Superior temporal gyrus (tissue), 1 donor: Measurements from ENCODE around the gene KAT2B.

Source experiments
- DNase-seq: peaks from one replicate; pipeline ENCODE4 v3.0.0-alpha.2; 2016; ENCODE audit errors: extremely low spot score

Gene KAT2B

DNA sequence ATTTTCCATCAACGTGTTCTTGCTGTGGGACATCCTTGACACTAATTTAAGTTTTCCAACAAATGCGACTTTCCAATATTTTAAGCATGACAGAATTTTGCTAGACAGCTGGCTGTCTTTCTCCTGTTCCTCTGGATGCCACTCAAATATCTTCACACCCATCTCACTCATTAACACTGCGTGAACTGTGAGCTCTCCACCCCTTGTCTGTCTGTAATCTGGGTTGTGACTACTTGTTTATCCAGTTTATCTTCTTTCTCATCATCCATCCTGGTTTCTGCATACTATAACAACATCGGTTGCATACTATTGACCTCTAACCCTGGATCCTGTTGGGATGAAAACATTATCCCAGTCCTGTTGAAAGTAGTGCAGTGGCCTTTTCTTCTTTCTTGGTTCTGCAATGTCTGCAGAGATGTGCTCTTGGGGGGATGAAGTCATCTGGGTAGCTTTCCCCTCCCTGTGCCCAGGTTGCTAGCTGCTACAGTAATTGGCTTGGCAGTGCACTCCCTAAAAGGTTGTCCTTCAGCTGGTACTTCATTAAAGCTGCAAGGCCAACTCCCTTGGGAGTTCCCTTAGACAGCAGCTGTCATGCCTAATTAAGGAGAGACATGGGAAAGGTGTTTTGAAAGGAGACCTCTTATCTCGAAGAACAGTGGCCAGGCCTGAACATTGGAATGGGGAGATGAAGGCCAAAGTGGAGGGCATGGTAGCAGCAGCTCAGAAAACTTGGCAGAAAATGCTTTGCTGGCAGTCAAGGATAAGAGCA, 24.7 kb downstream of the KAT2B start:
- DNase-seq, result no peak

DNA sequence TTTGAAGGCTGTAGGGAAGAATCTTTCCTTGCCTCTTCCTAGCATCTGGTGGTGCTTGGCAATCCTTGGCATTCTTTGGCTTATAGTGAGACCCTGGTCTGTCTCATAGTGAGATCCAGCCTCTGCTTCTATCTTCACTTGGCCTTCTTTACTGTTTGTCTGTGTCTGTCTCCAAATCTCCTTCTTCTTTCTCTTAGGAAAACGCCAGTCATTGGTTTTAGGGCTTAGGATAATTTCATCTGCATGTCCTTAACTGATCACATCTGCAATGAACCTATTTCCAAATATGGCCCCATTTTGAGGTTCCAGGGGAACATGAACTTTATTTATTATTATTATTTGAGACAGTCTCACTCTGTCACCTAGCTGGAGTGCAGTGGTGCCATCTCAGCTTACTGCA, 25.8 kb downstream of the KAT2B start:
- DNase-seq, result no peak

DNA sequence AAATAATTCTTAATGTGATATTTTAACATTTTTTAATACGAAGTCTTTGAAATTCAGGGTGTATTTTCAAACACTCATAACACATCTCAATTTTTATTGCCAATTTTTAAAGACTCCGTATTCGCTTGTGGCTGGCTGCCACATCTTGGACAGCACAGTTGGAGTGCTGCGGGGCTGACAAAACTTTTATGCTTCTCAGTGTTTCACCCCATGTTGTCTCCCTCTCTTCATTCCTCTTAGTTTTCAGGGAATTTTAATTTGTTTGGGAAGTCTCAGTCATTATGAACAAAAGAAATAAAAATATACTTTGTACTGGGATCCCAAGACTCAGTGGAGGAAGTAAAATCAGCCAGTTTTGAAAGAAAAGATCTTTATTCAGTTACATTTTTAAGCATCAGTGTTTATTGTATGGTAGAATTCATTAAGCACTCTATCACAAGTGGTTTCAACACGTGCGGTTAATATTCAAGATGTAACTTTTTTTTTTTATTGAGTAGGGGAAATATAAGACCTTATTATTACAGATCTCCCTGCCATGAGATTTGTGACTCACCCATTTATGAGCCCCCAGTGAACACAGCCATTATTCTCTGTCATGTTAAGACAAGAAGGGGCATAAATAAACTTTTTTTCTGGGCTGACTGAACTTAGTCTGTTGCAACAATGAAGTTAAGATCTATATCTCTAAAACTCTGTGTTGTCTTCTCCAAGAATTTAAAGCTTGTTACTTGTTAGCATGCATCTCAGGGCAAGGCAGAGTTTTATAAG, 26.8 kb downstream of the KAT2B start:
- peak; percentile 24 for DNase-seq

DNA sequence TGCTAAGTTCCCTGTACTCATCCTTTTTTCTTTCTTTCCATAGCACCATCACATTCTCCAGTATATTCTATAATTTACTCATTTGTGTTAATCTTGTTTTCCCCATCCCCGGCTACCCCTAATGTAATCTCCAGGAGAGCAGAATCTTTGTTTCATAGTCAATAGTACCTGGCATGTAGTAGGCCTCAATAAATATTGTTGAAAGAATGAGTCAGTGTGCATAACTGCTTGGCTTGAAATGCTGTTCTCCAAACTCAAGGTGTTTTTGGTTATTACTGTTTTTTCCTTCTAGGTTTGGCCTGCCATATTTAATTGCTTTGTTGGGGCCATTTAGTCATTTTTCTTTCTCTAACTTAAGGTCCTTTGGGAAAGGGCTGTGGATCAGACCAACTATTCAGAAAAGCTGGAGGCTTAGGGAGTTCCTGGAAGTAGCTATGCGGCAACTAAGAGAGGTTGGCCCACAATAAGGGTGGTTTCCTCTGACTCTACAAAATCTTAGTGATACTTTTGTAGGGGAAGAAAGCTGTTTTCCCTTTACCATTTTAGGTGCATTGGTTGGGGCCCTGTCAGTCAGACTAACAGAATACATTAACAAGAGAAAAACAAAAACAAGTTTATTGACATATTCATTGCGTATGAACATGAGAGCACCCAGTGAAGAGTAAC, 28.4 kb downstream of the KAT2B start:
- no peak for DNase-seq

GRCh38 chr3:20069178-20069532, 28.9 kb downstream of the KAT2B start:
- no peak for DNase-seq

DNA sequence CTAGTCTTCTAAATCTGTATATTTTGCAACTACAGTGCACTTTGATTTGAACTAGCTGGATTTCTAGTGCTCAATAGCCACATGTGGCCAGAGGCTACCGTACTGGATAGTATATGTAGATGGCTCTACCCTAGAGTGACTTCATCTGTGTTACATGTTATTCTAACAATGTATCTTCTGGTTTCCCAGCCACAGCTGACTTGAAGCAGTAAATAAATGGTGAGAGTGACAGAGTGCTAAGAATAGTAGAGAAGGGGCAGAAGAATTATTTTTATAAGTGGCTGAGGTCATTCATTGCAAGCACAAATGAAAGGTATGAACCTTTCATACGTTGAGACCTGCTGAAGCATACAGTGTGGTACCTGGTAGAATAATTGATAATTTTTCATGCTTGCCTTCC, 30.9 kb downstream of the KAT2B start:
- no peak for DNase-seq

GRCh38 chr3:20072422-20072821, 32.2 kb downstream of the KAT2B start:
- DNase-seq, result peak; percentile 89

DNA sequence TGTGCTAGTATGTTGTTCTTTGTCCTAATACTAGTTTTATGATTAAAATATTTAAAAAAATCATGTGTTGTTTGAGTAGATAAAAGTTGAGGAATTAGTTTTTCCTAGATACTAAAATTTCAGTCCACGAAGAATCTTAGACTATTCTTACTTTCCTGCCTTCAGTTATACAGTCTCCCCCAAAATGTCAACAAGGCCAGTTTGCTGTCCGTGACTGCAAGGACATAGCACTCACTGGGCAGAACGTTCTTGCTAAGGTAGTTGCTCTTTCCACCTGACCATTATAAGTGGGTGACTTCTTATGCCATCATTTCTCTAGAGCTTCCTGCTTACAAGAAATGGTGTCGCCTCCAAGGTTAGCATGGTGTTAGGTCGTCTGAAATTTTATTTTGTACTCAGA, 32.8 kb downstream of the KAT2B start:
- DNase-seq, result peak; percentile 51

- no peak for DNase-seq
These were observed 33.4 kb downstream of the KAT2B start for GRCh38 chr3:20073683-20074082.

GRCh38 chr3:20074226-20075063, 34.2 kb downstream of the KAT2B start:
- DNase-seq, result peak; percentile 59

DNA sequence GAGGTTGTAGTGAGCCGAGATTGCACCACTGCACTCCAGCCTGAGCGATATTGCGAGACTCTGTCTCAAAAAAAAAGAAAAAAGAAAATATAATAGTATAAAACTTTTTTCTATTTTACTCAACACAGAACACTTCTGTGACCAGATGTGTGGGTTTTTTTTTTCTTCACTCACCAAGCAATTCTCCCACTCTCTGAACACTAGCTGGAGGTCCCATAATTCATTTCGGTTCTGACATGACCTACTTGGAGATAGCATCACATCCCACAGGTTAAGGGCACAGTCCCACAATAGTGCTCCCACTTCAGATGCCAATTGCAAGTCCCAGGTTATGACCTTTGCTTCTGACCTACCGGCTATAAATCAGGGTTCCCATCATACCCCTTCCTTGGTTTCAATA, 35.0 kb downstream of the KAT2B start:
- no peak for DNase-seq

GRCh38 chr3:20076296-20076997, 36.2 kb downstream of the KAT2B start:
- peak; percentile 25 for DNase-seq

DNA sequence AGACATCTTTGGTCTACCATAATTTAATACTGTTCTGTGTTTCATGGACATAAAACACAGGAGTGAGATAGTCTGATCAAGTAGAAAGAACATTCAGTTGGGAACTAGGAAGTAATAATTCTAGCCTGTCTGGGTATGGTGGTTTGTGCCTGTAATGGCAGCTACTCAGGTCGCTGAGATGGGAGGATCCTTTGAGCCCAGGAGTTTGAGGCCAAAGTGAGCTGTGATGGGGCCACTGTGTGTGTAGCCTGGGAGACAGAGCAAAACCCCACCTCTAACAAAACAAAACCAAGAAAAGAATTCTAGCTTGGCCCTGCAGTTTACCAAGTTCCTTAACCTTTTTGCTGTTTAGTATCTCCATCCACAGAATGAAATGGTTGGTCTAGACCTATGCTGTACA, 36.8 kb downstream of the KAT2B start:
- DNase-seq, result no peak

DNA sequence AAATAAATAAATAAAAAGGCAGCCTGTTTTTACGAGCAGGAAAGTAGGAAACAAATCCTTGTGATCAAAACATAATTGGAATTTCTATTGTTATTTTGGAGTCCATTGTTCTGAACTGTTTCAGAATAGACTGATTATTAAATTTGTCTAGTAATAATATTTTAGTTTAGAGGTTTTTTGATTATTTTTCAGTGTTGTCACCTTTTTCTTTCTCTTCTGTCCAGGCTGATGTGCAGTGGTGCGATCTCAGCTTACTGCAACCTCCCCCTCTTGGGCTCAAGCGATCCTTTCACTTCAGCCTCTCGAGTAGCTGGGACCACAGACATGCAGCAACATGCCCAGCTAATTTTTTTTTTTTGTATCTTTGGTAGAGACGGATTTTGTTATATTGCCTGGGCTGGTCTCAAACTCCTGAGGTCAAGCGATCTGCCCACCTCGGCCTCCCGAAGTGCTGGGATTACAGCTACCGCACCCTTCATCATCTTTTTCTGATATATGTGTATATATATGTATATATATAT, 38.0 kb downstream of the KAT2B start:
- peak; percentile 24 for DNase-seq

DNA sequence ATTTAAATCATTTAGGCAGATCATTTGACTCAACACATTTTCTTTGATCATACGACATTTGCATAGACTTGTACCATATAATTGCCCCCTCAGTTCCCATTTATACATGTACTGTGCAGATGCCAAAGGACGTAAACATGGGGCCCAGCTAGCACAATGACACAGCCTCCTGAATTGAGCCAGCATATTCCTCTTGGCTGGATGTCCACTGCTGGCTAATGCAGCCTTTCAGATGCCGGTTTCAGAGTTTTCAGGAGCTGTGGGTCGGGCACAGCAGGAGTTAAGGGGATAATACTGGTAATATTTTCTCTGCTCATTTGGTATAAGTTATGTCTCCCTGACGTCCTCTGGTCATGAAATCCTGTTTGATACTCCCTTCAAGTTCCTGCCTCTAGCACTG, 39.4 kb downstream of the KAT2B start:
- peak; percentile 71 for DNase-seq

GRCh38 chr3:20080956-20081554, 40.8 kb downstream of the KAT2B start:
- peak; percentile 70 for DNase-seq

GRCh38 chr3:20083253-20083652, 43.0 kb downstream of the KAT2B start:
- DNase-seq, result no peak

GRCh38 chr3:20083953-20084352, 43.7 kb downstream of the KAT2B start:
- DNase-seq, result no peak

- no peak for DNase-seq
These were observed 51.2 kb downstream of the KAT2B start for GRCh38 chr3:20091331-20092047.

DNA sequence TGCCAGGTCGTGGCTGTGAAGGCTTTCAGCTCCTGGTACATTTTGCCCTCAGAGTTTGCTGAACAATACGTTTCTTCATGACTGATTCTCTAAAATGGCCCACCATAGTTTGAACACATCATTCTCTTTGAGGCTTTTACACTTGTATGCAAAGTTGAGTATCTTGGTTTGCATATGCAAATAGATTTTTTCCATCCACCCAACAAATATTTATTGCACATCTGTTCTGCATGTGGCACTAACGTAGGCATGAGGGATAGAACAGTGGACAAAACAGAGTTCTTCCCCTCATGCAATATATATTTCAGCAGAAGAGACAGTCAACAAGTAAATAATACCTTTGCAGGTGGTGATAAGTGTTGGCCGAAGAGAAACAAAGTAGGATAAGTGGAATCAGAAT, 55.2 kb downstream of the KAT2B start:
- DNase-seq, result no peak
